Measurements from ENCODE around the gene YY1.

YY1 gene

DNA sequence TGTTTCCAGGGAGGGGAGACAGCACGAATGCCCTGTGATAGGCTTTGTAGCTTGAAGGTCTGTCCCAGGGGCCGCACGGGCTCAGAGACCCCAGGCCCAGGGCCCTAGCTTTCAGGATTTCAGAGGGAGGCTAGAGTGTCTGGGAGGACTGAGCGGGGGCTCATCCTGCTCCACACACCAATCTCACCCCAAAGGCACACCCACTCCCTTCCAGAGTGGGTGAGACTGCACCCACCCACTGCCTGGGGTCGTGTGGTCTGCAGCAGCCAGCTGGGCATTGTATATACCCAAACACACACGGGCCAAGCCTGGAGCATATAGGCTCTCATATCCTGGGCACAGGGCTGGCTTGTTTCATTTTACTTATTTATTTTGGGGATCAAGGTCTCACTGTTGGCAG lies 78.4 kb downstream of the YY1 start:
- no peak for DNase-seq (ENCODE audit: low spot score)

DNA sequence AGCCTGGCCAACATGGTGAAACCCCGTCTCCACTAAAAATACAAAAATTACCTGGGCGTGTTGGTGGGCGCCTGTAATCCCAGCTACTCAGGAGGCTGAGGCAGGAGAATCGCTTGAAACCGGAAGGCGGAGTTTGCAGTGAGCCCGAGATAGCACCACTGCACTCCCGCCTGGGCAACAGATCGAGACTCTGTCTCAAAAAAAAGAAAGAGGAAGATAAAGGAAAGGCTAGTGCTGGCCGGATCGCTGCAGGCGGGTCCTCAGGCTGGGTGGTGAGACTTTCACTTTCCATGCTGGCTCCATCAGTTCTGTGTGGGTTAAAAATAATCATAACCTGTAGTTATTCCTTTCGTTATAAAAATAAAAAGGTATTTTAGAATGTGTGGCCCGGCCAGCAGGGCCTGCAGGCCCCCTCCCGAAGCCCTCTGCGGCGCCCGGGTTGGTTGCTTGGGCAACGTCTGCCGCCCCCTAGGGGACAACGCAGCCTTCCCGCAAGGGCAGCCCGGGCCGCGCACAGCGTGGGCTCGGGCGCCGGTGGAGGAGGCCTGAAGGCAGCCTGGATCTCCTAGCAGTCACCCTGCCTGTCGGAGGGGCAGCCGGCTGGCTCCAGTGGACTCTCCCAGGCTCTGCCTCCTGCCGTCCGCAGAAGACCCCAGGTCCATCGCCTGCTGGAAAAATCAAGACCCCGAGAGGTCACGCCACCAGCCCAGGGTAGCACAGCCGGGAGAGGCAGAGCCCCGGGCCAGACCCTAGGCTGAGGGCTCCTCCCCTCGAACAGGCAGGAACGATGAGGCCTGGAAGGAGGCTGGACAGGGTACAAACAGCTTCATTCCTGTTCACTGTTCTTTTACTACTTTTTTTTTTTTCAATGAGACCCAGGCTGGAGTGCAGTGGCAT lies 79.2 kb downstream of the YY1 start:
- DNase-seq (ENCODE audit: low spot score): no peak

DNA sequence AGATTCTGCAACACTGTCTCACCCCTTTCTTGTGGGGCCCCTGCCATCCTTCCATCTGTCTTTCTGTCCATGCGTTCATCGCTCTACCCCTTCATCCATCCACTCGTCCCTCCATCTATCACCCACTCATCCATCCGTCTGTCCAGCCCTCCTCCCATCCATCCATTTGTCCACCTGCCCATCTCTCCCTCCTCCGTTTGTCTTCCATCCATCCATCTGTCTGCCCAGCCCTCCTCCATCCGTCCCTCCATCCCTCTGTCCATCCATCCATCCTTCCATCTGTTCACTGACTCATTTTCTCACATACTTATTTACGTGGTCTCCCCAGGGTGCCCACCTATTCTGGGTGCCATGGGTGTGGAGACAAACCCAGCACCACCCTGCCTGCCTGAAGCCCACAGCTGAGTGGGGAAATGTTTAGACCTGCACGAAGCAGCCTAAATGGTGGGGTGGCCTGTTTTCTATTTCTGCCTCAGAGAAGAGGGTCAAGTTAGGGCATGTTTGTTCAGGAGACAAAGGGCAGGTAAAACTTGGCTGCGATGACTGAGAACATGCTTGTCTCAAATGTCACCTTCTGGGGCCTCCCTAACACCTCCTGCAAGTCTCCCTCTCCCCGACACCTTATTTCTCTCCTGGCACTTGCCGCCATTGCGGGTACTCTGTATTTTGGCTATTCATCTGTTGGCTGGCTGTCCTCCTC lies 81.4 kb downstream of the YY1 start:
- DNase-seq (ENCODE audit: low spot score): no peak

DNA sequence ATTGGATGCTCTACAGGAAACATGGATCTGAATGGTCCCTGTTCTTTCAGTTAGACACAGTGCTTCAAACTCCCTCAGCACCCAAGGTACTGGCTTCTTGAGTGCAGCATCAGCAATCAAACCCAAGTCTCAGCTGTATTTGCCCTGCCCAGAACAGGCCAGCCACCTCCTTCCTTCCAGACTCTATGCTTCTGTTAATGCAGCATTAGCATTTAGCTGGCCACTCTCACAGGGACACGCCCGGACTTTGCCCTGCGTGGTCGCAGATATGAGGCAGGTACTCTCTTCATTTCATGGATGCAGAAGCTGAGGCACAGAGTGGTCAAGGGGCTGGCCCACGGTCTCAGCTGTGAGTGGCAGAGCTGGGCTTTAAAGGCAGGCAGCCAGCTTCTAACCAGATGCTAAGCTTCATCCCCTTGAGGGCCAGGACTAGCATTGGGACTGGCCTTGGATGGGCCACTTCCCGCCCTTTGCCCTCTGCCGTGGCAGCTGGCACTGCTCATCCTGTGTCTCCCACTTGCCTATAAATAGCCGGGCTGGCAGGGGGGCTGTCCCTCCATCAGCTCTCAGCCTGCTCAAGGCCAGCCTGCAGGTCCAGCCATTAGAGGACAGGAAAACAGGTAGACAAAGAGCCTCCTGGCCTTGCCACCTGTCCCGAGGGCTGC lies 82.7 kb downstream of the YY1 start:
- no peak for DNase-seq (ENCODE audit: low spot score)

DNA sequence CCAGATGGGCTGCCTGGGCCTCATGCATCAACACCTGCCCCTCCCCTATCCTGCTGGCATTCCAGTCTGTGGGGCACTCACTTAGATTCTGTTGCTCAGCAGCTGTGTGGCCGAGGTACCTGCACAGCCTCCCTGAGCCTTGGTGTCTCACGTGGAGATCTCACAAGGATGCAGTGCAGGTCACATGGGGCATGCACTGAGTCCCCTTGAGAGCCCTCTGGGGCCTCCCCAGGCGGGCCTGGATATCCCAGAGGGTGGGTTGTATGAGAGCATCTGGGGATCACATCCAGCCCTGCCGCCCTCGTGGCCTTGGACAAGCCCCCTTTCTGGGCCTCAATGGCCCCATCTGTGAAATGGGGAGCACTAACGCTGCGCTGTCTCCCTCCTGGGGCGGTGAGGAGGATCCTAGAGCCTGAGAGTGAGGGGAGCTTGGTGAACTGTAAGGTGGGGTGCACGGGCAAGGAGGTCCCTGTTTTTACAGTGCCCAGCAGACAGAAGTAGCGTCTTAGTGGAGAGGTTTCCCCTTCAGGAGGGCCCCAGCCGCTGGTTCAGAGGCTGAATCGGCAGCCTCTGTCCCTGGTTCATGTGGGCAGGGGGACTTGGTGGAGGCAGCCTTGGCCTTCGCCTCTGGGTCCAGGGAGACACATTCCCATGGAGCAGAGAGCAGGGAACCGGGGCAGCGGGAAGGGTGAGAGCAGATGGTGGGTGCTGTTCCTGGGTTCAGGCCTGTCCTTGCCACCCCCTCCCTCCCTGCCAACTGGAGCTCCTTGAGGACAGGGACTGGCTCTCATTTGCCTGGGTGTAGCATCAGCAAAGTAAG lies 83.4 kb downstream of the YY1 start:
- no peak for DNase-seq (ENCODE audit: low spot score)

DNA sequence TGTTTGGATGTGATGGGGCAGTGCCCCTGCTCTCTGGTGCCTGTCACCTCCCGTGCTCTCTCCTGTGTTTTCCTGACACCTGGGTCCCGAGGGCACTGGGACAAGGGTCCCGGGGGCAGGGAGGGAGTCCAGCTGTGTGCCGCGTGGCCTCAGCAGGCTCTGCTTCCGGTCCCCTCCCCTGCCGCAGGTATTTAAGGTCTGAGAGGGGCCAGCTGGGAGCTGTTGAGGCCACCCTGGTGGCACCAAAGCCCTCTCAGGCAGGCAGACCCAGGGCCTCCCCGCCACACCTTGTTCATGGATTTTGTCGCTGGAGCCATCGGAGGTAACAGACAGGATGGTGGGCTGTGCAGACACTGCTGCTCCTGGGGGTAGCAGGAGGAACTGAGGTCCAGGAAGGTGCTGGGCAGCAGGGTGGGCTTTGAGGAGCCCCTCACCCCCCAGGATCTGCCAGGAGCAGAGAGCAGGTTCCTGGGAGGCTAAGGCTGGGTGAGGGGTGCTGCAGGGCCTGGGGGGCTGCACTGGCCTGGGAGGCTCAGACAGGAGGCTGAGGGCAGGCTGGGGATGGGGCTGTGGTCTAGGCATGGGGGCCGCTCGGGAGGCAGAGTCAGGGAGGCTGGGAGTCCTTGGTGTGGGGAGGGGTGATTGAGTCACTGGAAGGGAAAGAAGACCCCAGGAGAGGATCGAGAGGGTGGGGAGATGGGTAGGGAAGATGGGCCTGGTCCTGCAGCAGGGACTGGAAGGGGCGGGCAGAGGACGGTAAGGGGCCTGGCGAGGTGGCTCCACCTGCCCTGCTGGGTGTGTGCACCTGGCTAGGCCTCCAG lies 84.4 kb downstream of the YY1 start, which contains the start of gene SLC25A47:
SLC25A47 (plus strand) TSS at position 219 of the 821 bp plus-strand sequence; CDS start at position 295, 76 bp downstream.
- no peak for DNase-seq (ENCODE audit: low spot score)

DNA sequence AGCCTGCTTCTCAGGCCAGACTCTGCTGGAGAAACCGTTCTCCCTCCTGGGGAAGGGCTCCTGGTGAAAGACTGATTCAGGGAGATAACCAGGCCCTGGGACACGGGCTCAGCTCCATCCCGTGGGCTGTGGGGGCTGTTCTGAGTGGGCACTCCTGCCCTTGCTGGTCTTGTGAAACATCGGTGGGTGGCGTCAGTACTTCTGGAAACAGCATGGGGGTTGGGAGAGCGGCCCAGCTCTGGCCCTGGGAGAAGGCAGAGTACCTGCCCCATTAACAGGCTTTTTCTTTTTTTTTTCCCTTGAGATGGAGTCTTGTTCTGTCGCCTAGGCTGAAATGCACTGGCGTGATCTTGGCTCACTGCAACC lies 85.0 kb downstream of the YY1 start:
- no peak for DNase-seq (ENCODE audit: low spot score)

DNA sequence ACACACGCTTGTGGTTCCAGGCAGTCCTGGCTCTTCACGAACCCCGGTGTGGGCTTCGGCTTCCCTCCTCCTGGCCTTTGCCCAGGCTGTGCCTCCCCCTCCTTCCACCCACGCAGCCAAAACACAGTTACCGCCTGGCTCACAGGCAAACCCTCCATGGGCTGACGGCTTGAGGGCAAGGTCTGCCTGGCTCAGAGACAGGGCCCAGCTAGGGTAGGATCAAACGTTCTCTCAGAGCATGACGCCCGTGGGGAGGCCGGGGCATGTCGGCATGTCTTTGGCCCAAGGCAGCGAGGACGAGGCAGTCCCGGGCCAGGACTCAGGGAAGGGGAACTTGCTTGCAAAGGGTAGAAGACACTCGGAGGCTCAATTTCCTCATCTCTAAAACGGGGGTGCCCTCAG lies 86.3 kb downstream of the YY1 start:
- no peak for DNase-seq (ENCODE audit: low spot score)

DNA sequence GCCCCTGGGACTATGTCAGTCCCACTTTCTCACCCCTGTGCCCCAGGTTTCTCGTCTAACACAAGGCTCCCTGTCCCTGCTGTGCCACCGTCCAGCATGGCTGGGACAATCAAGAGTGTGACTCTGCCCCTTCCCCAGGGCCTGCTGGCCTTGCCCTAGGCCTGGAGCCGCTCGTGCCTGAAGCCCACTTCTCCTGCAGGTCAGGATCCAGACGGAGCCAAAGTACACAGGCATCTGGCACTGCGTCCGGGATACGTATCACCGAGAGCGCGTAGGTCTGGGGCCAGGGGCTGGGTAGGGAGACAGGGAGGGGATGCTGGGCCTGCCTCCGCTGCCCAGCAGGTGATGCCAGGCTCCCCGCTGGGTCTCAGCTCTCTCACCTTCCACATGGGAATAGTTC lies 87.0 kb downstream of the YY1 start:
- no peak for DNase-seq (ENCODE audit: low spot score)

DNA sequence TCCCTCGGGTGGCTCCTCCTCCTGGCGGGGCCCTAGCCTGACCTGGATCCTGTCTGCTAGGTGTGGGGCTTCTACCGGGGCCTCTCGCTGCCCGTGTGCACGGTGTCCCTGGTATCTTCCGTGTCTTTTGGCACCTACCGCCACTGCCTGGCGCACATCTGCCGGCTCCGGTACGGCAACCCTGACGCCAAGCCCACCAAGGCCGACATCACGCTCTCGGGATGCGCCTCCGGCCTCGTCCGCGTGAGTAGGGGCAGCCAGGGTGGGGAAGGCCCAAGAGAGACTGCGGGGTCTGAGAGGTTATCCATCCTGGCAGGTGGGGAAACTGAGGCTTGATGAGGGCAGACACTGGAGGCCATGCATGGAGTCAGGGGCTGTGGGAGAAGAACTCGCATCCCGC lies 88.2 kb downstream of the YY1 start:
- DNase-seq (ENCODE audit: low spot score): no peak

DNA sequence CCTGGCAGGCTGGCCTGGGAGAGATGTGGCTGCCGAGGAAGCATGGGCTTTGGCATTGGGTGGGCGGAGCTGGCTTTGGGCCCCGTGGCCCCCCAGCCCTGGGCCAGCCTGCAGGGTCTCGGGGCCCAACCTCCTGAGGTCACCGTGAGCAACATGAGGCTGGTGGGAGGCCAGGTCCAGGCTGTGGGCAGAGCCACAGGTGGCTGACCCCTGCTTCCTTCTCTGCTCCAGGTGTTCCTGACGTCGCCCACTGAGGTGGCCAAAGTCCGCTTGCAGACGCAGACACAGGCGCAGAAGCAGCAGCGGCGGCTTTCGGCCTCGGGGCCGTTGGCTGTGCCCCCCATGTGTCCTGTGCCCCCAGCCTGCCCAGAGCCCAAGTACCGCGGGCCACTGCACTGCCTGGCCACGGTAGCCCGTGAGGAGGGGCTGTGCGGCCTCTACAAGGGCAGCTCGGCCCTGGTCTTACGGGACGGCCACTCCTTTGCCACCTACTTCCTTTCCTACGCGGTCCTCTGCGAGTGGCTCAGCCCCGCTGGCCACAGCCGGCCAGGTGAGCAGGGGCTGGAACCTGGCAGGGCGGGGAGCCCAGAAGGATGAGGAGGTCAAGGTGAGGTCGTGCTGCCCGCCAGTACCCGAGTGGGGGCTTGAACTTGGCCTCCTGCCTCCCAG lies 89.7 kb downstream of the YY1 start:
- DNase-seq (ENCODE audit: low spot score): no peak

DNA sequence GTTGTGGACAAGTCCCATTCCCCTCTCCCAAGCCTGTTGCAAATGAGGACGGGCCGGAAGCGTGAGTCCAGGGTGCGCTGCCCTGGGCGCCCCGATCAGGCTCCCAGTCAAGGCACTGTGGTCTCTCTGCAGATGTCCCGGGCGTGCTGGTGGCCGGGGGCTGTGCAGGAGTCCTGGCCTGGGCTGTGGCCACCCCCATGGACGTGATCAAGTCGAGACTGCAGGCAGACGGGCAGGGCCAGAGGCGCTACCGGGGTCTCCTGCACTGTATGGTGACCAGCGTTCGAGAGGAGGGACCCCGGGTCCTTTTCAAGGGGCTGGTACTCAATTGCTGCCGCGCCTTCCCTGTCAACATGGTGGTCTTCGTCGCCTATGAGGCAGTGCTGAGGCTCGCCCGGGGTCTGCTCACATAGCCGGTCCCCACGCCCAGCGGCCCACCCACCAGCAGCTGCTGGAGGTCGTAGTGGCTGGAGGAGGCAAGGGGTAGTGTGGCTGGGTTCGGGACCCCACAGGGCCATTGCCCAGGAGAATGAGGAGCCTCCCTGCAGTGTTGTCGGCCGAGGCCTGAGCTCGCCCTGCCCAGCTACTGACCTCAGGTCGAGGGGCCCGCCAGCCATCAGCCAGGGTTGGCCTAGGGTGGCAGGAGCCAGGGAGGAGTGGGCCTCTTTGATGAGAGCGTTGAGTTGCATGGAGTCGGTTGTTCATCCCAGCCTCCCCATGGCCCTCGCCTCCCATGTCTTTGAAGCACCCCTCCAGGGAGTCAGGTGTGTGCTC lies 90.5 kb downstream of the YY1 start:
- DNase-seq (ENCODE audit: low spot score): no peak

DNA sequence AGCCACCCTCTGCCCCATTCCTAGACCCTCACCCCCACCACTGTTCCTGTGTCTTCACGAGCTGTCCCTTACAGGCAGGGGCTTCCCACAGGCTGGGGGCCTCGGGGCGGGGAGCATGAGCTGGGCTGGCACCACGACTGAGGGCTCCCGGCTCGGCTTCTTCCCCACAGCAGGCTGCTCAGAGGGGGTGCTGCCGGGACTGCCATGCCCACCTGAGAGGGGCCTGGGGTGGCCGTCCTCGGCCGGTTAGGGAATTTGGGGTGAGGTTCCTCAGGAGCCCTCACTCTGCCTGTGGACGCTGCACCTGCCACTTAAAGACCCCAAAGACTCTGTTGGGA lies 91.0 kb downstream of the YY1 start:
- DNase-seq (ENCODE audit: low spot score): no peak

DNA sequence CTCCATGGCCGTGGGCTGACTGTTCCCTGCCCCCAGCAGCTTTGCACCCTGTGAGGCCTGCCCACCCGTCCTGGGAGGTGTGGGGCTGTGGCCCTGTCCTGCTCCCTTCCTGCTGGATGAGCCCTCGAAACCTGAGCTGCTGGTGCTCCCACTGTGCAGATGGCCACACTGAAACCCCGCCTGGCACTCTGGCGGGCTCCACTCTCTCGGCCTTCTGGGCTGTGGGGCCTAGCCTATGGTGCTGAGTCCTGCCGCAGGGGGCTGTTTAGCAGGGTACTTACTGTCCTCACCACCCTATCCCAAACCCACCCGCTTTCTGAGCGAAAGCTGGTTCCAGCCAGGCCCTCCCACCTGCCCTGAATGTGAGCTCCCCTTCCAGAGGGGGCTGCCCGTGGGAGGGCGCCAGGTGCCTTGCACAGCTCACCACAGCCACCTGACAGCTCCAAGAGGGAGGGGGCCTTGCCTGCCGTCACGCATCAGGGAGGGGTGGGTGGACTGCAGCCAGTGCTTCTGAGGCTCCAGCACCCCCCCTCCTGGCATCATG lies 91.5 kb downstream of the YY1 start:
- DNase-seq (ENCODE audit: low spot score): no peak

DNA sequence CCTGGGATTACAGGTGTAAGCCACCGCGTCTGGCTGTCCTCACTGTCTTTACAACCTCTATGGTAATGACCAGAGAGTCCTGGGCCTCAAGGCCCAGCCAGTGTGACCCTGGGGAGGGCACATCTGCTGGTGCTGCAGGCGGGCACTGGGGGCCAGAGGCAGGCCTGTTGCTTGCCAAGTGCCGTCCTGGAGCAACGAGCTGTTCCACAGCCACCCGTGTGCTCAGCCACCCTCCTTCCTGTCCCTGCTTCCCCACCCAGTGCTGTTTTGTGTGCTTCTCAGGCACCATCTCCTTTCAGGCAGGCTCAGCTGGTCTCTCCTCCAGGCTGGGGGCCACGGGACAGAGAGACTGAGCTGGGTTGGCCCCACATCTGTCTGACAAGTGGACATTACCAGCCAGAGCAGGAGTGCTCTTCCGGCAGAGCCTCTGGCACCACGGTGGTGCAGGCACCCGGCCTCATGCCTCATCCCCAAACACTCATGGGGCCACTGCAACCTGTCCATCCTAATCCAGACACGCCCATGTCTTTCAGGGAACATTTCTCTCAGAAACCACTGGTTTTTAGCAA lies 93.2 kb downstream of the YY1 start:
- no peak for DNase-seq (ENCODE audit: low spot score)
